B cell (primary cell): Measurements from ENCODE around the gene EGF. TPM values are rescaled to one million over a fixed set of nuclear protein-coding genes. Genes with fewer than 3 reads are reported as not detected.
A peak's percentile ranks its signal among the peaks of the same experiment; 100 is the strongest.

Experiments
- ATAC-seq: fragments of 200-7000 bp; cut with Tn5 transposase; one replicate; pipeline ENCODE4 v1.10.0; 2021; ENCODE audit warnings: low read depth, mild to moderate bottlenecking, moderate number of reproducible peaks, moderate library complexity
- CTCF ChIA-PET: fragments of 350-600 bp; sonication (Branson Sonifier 250); formaldehyde crosslinking; loops from one replicate; lab custom pipeline; 2021; ENCODE audit warnings: antibody characterized with exemption, inconsistent platforms; lab: Charles Lee
- POLR2A ChIA-PET: fragments of 350-600 bp; sonication (Branson Sonifier 250); formaldehyde crosslinking; loops from one replicate; lab custom pipeline; 2021; ENCODE audit warnings: antibody characterized with exemption; lab: Charles Lee
- DNase-seq: peaks from one replicate; pipeline ENCODE4 v3.0.0; 2013
- H2AFZ ChIP-seq: 2 replicates; pipeline ENCODE4 v1.6.1; 2012; ENCODE audit warnings: mild to moderate bottlenecking, low read depth, low read length; ENCODE audit not compliant: insufficient read depth, poor library complexity, severe bottlenecking
- H3K27ac ChIP-seq, 2 donors: 1 replicate in 1 of 2; 2 replicates in 1 of 2; pipeline ENCODE4 v1.5.1; 2012 to 2013; ENCODE audit warnings: low read length in 2 of 2, mild to moderate bottlenecking in 2 of 2, moderate library complexity in 1 of 2
- H3K27me3 ChIP-seq, 4 experiments: fragments of 200-600 bp in 1 of 4; sonication (generic) in 1 of 4; replicated peaks in 1 of 4; 1 replicate in 2 of 4; 2 replicates in 2 of 4; pipeline versions ENCODE4 v1.6.1 to v1.7.0; 2013 to 2016; ENCODE audit warnings: low read length in 3 of 4, mild to moderate bottlenecking in 2 of 4, mixed read lengths in 1 of 4, moderate library complexity in 1 of 4; ENCODE audit not compliant: insufficient read depth in 4 of 4, control insufficient read depth in 3 of 4; ENCODE audit errors: control extremely low read depth in 1 of 4
- H3K36me3 ChIP-seq, 2 experiments: replicated peaks in 1 of 2; 1 replicate in 1 of 2; 2 replicates in 1 of 2; pipeline versions ENCODE4 v1.6.1 to v1.7.1; 2013; ENCODE audit warnings: low read length in 1 of 2; ENCODE audit not compliant: insufficient read depth in 2 of 2, control insufficient read depth in 1 of 2; ENCODE audit errors: control extremely low read depth in 1 of 2, extremely low read depth in 1 of 2
- H3K4me1 ChIP-seq, 2 donors: fragments of 200-600 bp in 1 of 2; sonication (generic) in 1 of 2; 1 replicate in 1 of 2; 2 replicates in 1 of 2; pipeline versions ENCODE4 v1.5.1 to v1.6.1; 2013 to 2017; ENCODE audit warnings: low read length in 2 of 2; ENCODE audit not compliant: control insufficient read depth in 2 of 2, insufficient read depth in 2 of 2
- H3K4me2 ChIP-seq: replicated peaks from 2 replicates; pipeline ENCODE3; 2012; ENCODE audit warnings: mild to moderate bottlenecking, low read depth, low read length; ENCODE audit not compliant: poor library complexity, severe bottlenecking
- H3K4me3 ChIP-seq, 5 experiments: fragments of 200-600 bp in 1 of 5; sonication (generic) in 1 of 5; 1 replicate in 3 of 5; 2 replicates in 2 of 5; pipeline versions ENCODE4 v1.5.1 to v1.7.0; 2011 to 2016; ENCODE audit warnings: low read length in 4 of 5, mild to moderate bottlenecking in 4 of 5, low read depth in 2 of 5, control low read depth in 1 of 5, moderate library complexity in 1 of 5; ENCODE audit not compliant: insufficient read depth in 1 of 5; ENCODE audit errors: control extremely low read depth in 1 of 5, extremely low read depth in 1 of 5
- H3K79me2 ChIP-seq: fragments of 200-600 bp; sonication (generic); one replicate; pipeline ENCODE4 v1.6.0; 2016; ENCODE audit warnings: low read length; ENCODE audit not compliant: control insufficient read depth, insufficient read depth
- H3K9ac ChIP-seq: fragments of 200-600 bp; sonication (generic); 2 replicates; pipeline ENCODE4 v1.6.1; 2017; ENCODE audit warnings: mild to moderate bottlenecking, low read length, moderate library complexity
- H3K9me3 ChIP-seq, 3 donors: one replicate each; pipeline versions ENCODE4 v1.6.1 to v1.7.1; 2013; ENCODE audit warnings: low read length in 2 of 3; ENCODE audit not compliant: control insufficient read depth in 2 of 3, insufficient read depth in 1 of 3; ENCODE audit errors: control extremely low read depth in 1 of 3
- H4K20me1 ChIP-seq: 2 replicates; pipeline ENCODE4 v1.6.0; 2012; ENCODE audit warnings: mild to moderate bottlenecking, low read length; ENCODE audit not compliant: insufficient read depth, control insufficient read depth, poor library complexity, severe bottlenecking
- H3K27ac Mint-ChIP-seq: one replicate; pipeline ENCODE4 v1.8.0; 2021; ENCODE audit warnings: mixed read lengths
- H3K27me3 Mint-ChIP-seq: one replicate; pipeline ENCODE4 v1.8.0; 2021; ENCODE audit warnings: mixed read lengths
- H3K4me1 Mint-ChIP-seq: one replicate; pipeline ENCODE4 v1.8.0; 2021; ENCODE audit warnings: mixed read lengths
- H3K4me3 Mint-ChIP-seq: one replicate; pipeline ENCODE4 v1.8.0; 2021; ENCODE audit warnings: mixed read lengths
- H3K9me3 Mint-ChIP-seq: one replicate; pipeline ENCODE4 v1.8.0; 2022; ENCODE audit warnings: mixed read lengths; ENCODE audit not compliant: insufficient read depth
- EZH2 ChIP-seq: IDR thresholded peaks from 2 replicates; pipeline ENCODE4 v1.6.1; 2012; ENCODE audit warnings: borderline replicate concordance, low read depth, mild to moderate bottlenecking, moderate library complexity, low read length; ENCODE audit not compliant: insufficient read depth, poor library complexity, severe bottlenecking
- WGBS: methylation state at CpG from one replicate; pipeline ENCODE4 v1.1.5; 2013; ENCODE audit warnings: missing lambda C conversion rate; ENCODE audit not compliant: insufficient coverage; 5-methylcytosine and 5-hydroxymethylcytosine counted together
- intact Hi-C: fragments of 100-400 bp; cut with micrococcal nuclease; formaldehyde crosslinking; loops from one replicate; pipeline ENCODE4 v1.10.0; 2022
- polyA plus RNA-seq: library from polyadenylated mRNA; depleted of rRNA; stranded (reverse); fragments of >200 nt; gene quantifications from 2 replicates; pipeline ENCODE4 v1.2.3, GENCODE V29; 2012
- total RNA-seq, 2 donors: library from RNA; stranded (reverse); fragments of 120-200 nt in 1 of 2; gene quantifications; 1 replicate in 1 of 2; 2 replicates in 1 of 2; pipeline versions ENCODE4 v1.2.3 to v1.2.4, GENCODE V29; 2013 to 2022
- TF ChIP-seq, protein P1 (sequence below): fragments of 200-600 bp; IDR thresholded peaks from one replicate; pipeline ENCODE4 v1.8.0; 2022; ENCODE audit warnings: antibody characterized with exemption, mild to moderate bottlenecking

Gene EGF
- total and polyA plus RNA-seq, 2 donors (not counting 1 experiment from before 2014, with no cell fraction given), result not detected

DNA sequence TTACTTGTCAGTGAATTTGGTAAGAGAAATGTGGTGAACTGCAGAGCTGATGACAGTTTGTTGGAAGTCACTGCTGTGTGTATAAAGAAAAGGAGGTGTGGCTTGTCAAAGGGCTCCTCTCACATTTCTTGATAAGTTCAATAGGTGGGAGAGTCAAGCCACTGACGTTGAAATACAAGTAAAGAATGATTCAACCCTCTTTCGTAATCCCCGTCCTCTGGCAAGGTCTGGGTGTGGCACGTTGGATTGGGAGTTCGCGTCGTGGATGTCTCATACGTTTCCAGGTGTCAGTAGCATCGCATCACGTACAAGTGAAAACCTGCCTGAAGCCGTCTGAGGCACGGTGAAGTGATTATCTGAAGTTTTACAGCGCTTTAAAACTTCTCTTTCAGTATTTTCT, 76.4 kb downstream of the EGF start:
- no peak overlapping the region for H3K4me2 ChIP-seq

GRCh38 chr4:109989618-109990017, 76.9 kb downstream of the EGF start:
- H3K4me1 Mint-ChIP-seq, result peaks cover 23% of the 10 kb centered on the region
- no peak overlapping the region for H3K4me3 Mint-ChIP-seq
- Histone ChIP-seq H3K9me3 (peaks cover 4 to 19% (median 17%) of the 10 kb centered on the region in 3 donors), H3K4me3 (no peak overlapping the region), H3K4me2 (no peak overlapping the region), H3K9ac (no peak overlapping the region), H3K36me3 (no peaks in the 10 kb centered on the region), H3K27ac (no peak overlapping the region), H4K20me1 (no peaks in the 10 kb centered on the region), H3K79me2 (no peaks in the 10 kb centered on the region), H3K27me3 (no peaks in the 10 kb centered on the region), H2AFZ (no peak overlapping the region), H3K4me1 (peaks cover 3 to 16% of the 10 kb centered on the region in 2 donors)
- no peaks in the 10 kb centered on the region for H3K27me3 Mint-ChIP-seq
- intact Hi-C loops, result no loop called here
- peaks cover 13% of the 10 kb centered on the region for H3K9me3 Mint-ChIP-seq
- 100% methylated on average over 3 of the region's 6 CpGs for whole genome bisulfite sequencing
- CTCF ChIA-PET, result interaction anchor here (1.0 to 1.2 kb wide), 2 partner anchors 9 to 528 kb away, joined by 3 to 4 read pairs; no protein-coding TSS in a partner anchor
- DNase-seq, result no peak
- H3K27ac Mint-ChIP-seq, result peak overlapping the region; percentile 41
- POLR2A ChIA-PET, result no interaction called here
- TF ChIP-seq, protein P1, sequence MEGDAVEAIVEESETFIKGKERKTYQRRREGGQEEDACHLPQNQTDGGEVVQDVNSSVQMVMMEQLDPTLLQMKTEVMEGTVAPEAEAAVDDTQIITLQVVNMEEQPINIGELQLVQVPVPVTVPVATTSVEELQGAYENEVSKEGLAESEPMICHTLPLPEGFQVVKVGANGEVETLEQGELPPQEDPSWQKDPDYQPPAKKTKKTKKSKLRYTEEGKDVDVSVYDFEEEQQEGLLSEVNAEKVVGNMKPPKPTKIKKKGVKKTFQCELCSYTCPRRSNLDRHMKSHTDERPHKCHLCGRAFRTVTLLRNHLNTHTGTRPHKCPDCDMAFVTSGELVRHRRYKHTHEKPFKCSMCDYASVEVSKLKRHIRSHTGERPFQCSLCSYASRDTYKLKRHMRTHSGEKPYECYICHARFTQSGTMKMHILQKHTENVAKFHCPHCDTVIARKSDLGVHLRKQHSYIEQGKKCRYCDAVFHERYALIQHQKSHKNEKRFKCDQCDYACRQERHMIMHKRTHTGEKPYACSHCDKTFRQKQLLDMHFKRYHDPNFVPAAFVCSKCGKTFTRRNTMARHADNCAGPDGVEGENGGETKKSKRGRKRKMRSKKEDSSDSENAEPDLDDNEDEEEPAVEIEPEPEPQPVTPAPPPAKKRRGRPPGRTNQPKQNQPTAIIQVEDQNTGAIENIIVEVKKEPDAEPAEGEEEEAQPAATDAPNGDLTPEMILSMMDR, result no peak
- TF ChIP-seq EZH2, result no peak
- ATAC-seq, result no peak

More for the DNA sequence above, 76.4 kb downstream of the EGF start:
- ATAC-seq (no peak), DNase-seq (no peak)
- no peak overlapping the region for H3K9ac ChIP-seq
- no peak overlapping the region for H3K4me3 ChIP-seq
- 99% methylated on average over 12 of the region's 13 CpGs for WGBS
- peaks cover 17% of the 10 kb centered on the region for H3K4me1 Mint-ChIP-seq
- no peaks in the 10 kb centered on the region for H3K36me3 ChIP-seq
- POLR2A ChIA-PET, result no interaction called here
- TF ChIP-seq EZH2, result no peak
- TF ChIP-seq, protein P1, result no peak
- peaks cover under 1 to 12% of the 10 kb centered on the region in 2 donors for H3K4me1 ChIP-seq
- no peak overlapping the region for H2AFZ ChIP-seq
- H3K27ac Mint-ChIP-seq, result no peak overlapping the region
- no peaks in the 10 kb centered on the region for H3K27me3 ChIP-seq
- peaks cover 4 to 19% (median 17%) of the 10 kb centered on the region in 3 donors for H3K9me3 ChIP-seq
- peaks cover 13% of the 10 kb centered on the region for H3K9me3 Mint-ChIP-seq
- H3K4me3 Mint-ChIP-seq, result no peak overlapping the region
- intact Hi-C loops, result no loop called here
- H3K27me3 Mint-ChIP-seq, result no peaks in the 10 kb centered on the region
- H4K20me1 ChIP-seq, result no peaks in the 10 kb centered on the region
- CTCF ChIA-PET, result interaction anchor here (1.2 kb wide), 1 partner anchor 528 kb away, joined by 4 read pairs; no protein-coding TSS in a partner anchor
- H3K27ac ChIP-seq, result no peak overlapping the region
- no peaks in the 10 kb centered on the region for H3K79me2 ChIP-seq
